ENCODE results near the gene LARGE1.

DNA sequence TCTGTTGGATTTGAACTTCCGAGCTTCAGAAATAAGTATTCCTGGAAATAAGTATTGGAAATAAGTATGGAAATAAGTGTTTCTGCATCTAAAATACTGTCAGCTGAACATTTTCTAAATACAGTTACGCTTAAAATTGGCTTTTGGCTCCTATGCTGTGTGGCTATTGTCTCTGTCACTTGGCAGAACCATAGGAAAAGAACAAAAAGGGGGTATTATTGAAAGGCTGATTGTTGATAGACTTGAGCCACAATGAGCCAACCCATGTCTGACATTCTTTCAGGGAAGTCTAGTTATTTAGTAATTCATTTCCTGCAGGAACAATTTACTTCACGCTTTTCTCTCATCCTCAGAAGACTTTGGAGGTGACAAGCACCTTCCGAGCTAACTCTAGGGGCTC lies 32.5 kb upstream of the LARGE1 start:
- TF ChIP-seq, protein P1, sequence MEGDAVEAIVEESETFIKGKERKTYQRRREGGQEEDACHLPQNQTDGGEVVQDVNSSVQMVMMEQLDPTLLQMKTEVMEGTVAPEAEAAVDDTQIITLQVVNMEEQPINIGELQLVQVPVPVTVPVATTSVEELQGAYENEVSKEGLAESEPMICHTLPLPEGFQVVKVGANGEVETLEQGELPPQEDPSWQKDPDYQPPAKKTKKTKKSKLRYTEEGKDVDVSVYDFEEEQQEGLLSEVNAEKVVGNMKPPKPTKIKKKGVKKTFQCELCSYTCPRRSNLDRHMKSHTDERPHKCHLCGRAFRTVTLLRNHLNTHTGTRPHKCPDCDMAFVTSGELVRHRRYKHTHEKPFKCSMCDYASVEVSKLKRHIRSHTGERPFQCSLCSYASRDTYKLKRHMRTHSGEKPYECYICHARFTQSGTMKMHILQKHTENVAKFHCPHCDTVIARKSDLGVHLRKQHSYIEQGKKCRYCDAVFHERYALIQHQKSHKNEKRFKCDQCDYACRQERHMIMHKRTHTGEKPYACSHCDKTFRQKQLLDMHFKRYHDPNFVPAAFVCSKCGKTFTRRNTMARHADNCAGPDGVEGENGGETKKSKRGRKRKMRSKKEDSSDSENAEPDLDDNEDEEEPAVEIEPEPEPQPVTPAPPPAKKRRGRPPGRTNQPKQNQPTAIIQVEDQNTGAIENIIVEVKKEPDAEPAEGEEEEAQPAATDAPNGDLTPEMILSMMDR (IDR thresholded peaks at IDR 0.05; ENCODE audit: poor library complexity): no peak
- TF ChIP-seq EZH2phosphoT487 (IDR thresholded peaks at IDR 0.05; ENCODE audit: low read depth, severe bottlenecking, unreplicated experiment): no peak

Data from hepatocyte (in vitro differentiated cells).